Mesothelial cell of epicardium (in vitro differentiated cells): ENCODE data around the gene BAIAP2L1. TPM values are rescaled to one million over a fixed set of nuclear protein-coding genes. Genes with fewer than 3 reads are reported as not detected.
A peak's percentile ranks its signal among the peaks of the same experiment; 100 is the strongest.

Experiments
- DNase-seq, 2 experiments: peaks; one replicate each; pipeline ENCODE4 v3.0.0; 2021; ENCODE audit warnings: low spot score in 2 of 2; ENCODE audit not compliant: unreplicated experiment in 2 of 2
- H3K27ac Mint-ChIP-seq: 2 replicates; pipeline ENCODE4 v1.8.0; 2021; ENCODE audit warnings: mixed read lengths
- H3K27me3 Mint-ChIP-seq: 2 replicates; pipeline ENCODE4 v1.8.0; 2021; ENCODE audit warnings: low read depth, mixed read lengths
- H3K36me3 Mint-ChIP-seq: 2 replicates; pipeline ENCODE4 v1.8.0; 2021; ENCODE audit warnings: mixed read lengths
- H3K4me1 Mint-ChIP-seq: 2 replicates; pipeline ENCODE4 v1.8.0; 2021; ENCODE audit warnings: mixed read lengths
- H3K4me3 Mint-ChIP-seq: 2 replicates; pipeline ENCODE4 v1.8.0; 2021; ENCODE audit warnings: mild to moderate bottlenecking, moderate library complexity, mixed read lengths
- H3K9me3 Mint-ChIP-seq: 2 replicates; pipeline ENCODE4 v1.8.0; 2021; ENCODE audit warnings: mixed read lengths
- total RNA-seq: library from RNA; stranded (reverse); gene quantifications from 3 replicates; pipeline ENCODE4 v1.2.1, GENCODE V29; 2021
- TF ChIP-seq, protein P1 (sequence below): fragments of 200-600 bp; sonication (generic); IDR thresholded peaks from one replicate; pipeline ENCODE4 v1.5.0; 2021; ENCODE audit warnings: antibody characterized with exemption; ENCODE audit not compliant: unreplicated experiment

The BAIAP2L1 gene
- total RNA-seq, 1 donor from 2014 or later, result 27.2 TPM

DNA sequence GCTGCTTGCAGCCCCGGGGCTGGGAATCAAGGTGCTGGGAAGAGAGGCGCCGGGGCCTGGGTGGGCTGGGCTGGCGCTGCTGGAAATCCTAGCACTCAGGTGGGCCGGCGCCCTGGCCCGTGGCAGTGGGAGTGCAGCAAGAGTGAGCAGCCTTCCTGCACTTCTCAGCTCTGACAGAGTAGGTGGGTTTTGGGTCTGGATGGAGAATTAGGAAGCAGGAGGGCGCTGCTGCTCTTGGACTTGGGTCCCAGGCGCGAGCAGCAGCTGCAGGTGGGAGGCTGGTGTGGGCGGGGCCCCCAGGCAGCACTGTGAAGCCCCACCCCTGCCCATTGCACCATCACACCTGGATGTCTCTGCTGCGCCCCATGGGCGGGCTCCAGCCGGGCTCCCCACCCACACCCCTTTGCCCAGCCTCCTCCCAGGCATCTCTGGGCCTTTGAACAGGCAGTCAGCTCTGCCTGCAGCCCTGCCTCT is 113.4 kb downstream of the BAIAP2L1 start:
- Mint-ChIP-seq H3K4me1 (peaks cover 35% of the 10 kb centered on the region), H3K27me3 (no peaks in the 10 kb centered on the region)
- TF ChIP-seq, protein P1, sequence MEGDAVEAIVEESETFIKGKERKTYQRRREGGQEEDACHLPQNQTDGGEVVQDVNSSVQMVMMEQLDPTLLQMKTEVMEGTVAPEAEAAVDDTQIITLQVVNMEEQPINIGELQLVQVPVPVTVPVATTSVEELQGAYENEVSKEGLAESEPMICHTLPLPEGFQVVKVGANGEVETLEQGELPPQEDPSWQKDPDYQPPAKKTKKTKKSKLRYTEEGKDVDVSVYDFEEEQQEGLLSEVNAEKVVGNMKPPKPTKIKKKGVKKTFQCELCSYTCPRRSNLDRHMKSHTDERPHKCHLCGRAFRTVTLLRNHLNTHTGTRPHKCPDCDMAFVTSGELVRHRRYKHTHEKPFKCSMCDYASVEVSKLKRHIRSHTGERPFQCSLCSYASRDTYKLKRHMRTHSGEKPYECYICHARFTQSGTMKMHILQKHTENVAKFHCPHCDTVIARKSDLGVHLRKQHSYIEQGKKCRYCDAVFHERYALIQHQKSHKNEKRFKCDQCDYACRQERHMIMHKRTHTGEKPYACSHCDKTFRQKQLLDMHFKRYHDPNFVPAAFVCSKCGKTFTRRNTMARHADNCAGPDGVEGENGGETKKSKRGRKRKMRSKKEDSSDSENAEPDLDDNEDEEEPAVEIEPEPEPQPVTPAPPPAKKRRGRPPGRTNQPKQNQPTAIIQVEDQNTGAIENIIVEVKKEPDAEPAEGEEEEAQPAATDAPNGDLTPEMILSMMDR, result no peak

DNA sequence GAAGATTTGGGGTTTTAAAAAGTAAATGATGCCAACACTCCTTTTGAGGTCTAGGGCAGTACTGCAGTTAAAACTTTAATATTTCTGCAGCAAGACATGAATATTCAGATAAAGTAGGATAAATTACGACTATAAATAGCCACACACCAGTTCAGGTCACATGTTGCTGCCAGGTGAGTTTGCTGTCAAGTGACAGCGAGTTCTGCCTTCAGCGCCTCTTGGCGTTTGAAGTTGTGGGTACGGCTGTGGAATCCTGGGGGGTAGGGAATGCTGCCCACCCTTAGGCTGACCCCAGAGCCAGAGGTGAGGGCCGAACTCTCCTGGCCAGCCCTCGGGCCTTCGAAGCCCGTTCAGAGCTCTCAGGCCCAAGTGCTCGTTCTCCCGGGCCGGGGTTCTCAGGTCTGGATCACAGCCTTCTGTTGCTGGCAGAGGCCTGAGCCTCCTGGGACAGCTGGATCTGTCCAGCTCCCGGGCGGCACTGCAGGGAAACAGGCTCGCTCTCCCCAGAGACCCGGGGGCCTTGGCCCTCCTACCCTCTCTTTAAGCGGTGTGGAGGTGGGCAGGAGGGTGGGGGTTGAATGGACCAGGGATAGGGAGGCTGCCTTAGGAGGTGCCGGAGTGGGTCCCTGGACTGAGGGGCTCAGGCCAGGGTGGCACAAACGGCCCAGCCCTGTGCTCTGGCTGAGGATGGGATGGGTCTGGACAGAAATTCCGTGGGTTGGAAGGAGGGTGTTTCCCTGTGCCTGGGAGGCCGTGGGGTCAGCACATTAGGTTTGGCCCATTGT is 114.0 kb downstream of the BAIAP2L1 start:
- Mint-ChIP-seq H3K9me3 (no peaks in the 10 kb centered on the region), H3K36me3 (peaks cover 5% of the 10 kb centered on the region), H3K27ac (peak overlapping the region; percentile 50), H3K27me3 (no peaks in the 10 kb centered on the region), H3K4me3 (no peak overlapping the region), H3K4me1 (peaks cover 38% of the 10 kb centered on the region)
- TF ChIP-seq, protein P1, result no peak
- no peak for DNase-seq

More for the DNA sequence above, 113.4 kb downstream of the BAIAP2L1 start:
- Mint-ChIP-seq H3K27ac (peak overlapping the region; percentile 50), H3K36me3 (peaks cover 7% of the 10 kb centered on the region), H3K9me3 (no peaks in the 10 kb centered on the region), H3K4me3 (no peak overlapping the region)
- DNase-seq, result no peak

DNA sequence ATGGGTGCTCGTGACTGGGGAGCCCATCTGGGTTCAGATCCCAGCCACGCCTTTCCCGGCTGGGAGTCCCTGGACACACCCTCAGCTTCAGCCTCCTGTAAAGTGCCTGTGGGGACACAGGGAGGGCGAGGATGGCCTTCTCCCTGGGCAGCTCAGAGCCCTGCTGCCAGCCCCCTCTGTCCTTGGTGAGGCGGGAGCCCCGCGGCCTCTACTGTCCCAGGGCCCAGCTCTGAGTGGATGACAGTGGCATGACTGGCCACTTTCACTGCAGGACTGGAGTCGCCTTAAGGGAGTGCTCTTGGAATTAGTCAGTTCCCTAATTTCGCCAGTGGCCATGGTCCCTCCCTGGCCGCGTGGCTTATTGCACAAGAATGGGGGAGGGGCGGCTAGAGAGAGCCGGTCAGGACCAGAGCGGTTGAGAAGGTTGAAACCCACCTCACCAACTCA is 114.8 kb downstream of the BAIAP2L1 start:
- no peak for DNase-seq
- Mint-ChIP-seq H3K4me1 (peaks cover 38% of the 10 kb centered on the region), H3K9me3 (no peaks in the 10 kb centered on the region), H3K27me3 (no peaks in the 10 kb centered on the region), H3K4me3 (no peak overlapping the region), H3K27ac (peak overlapping the region; percentile 34), H3K36me3 (peaks cover 5% of the 10 kb centered on the region)
- TF ChIP-seq, protein P1, result no peak

DNA sequence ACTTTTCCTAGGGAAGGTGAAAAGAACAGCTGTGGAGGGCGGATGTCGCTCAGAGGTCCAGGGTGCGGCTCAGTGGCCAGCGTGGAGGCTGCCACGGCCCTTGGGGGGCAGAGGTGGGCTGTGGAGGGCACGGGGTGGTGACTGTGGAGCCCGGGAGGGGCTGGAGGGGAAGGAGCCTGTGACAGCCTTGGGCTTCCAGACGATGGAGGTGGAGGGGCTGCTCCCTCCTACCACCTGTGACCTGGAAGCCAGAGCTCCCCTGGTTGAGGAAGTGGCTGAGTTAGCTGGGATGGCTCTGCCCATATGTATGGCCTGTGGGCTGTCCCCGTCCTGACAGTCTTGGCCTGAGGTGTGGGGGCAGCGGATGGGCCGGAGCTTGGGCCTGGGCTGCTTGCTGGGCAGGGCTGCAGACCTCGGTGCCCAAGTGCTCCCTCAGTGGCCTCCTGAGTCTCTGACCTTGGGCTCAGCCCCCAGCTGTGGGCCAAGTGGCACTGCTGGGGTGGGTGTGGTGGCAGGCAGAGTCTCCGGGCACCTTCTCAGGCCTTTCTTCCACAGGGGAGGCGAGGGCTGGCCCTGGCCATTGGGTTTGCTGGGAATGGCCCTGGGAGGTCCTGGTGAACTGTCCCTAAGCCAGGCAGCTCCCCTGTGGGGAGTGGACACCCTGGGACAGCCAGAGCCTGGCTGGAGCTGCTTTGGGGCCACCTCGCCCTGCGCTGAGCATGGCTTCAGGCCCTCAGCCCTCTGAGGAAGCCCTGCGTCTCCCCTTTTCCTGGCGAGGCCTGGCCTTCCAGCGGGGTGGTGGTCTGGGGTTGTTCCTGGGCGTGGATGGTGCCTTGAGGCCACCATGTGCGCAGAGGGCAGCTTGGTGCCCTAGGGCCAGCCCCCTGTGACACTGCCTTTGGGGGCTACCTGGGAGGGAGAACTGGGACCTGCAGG is 115.5 kb downstream of the BAIAP2L1 start:
- no peak overlapping the region for H3K27ac Mint-ChIP-seq

More for the DNA sequence above, 115.5 kb downstream of the BAIAP2L1 start:
- peaks cover 5% of the 10 kb centered on the region for H3K36me3 Mint-ChIP-seq
- H3K4me1 Mint-ChIP-seq, result peaks cover 41% of the 10 kb centered on the region
- no peak for DNase-seq
- peak overlapping the region; percentile 20 for H3K4me3 Mint-ChIP-seq
- TF ChIP-seq, protein P1, result no peak
- no peaks in the 10 kb centered on the region for H3K9me3 Mint-ChIP-seq
- H3K27me3 Mint-ChIP-seq, result no peaks in the 10 kb centered on the region
